ENCODE results near the gene CTIF. TPM values are rescaled to one million over a fixed set of nuclear protein-coding genes. Genes with fewer than 3 reads are reported as not detected.

Gene CTIF
- polyA plus RNA-seq, 1 of the 3 experiments (the other 2 are of a cell fraction): 47.2 TPM

DNA sequence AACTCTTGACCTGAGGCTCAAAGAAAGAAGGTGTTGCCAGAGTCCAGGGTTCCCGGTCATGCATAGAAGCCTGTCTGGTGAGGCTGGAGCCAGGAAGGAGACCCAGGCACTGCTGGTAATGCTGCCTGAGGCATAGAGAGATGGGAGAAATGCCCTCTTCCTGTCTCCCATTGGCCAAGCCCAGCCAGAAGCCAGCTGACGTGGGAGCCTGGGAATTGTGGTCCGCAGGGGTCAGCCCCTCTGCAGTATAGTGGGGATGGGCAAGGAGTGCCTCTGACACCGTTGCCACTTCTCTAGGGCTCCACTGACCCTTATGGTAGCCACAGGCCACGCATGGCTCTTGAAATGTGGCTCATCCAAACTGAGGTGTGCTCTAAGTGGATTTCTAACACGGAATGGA is 95.7 kb downstream of the CTIF start:
- no peak for DNase-seq
- Histone ChIP-seq H3K9ac (no peak overlapping the region), H4K20me1 (ENCODE audit: insufficient read depth) (no peaks in the 10 kb centered on the region), H3F3A (replicated peaks; ENCODE audit: insufficient read depth) (peaks cover 2% of the 10 kb centered on the region), H3K79me2 (ENCODE audit: insufficient read depth) (peaks cover 75% of the 10 kb centered on the region), H3K36me3 (replicated peaks in 1 of 2; ENCODE audit: control insufficient read depth in 1 of 2, insufficient read depth in 2 of 2, low read length in 1 of 2) (peaks cover 26 to 31% of the 10 kb centered on the region in 2 experiments), H3K4me3 (ENCODE audit: low read depth in 2 of 2, low read length in 1 of 2) (no peak overlapping the region), H3K9me3 (no peaks in the 10 kb centered on the region), H3K9me2 (no peaks in the 10 kb centered on the region), H3K27me3 (ENCODE audit: insufficient read depth) (no peaks in the 10 kb centered on the region), H3K4me2 (no peak overlapping the region), H3K4me1 (ENCODE audit: control insufficient read depth in 1 of 2, insufficient read depth in 2 of 2, low read depth in 1 of 2, low read length in 1 of 2) (peaks cover 3 to 8% of the 10 kb centered on the region in 2 experiments; a peak in 2 of 4 replicates), H2AFZ (ENCODE audit: low read depth) (no peak overlapping the region), H3K27ac (ENCODE audit: low read depth in 2 of 2, low read length in 1 of 2) (no peak overlapping the region)
- 83% methylated on average over 5 of the region's 6 CpGs for WGBS (ENCODE audit: low lambda C conversion rate)
- ChIA-PET CTCF (interaction anchor here (0.7 to 1.6 kb wide), 2 partner anchors 29 to 159 kb away, joined by 3 to 4 read pairs; no protein-coding TSS in a partner anchor), POLR2A (no interaction called here)
- TF ChIP-seq GATA2 (CRISPR knock-in tag; IDR thresholded peaks at IDR 0.05): no peak
- TF ChIP-seq, protein P1, sequence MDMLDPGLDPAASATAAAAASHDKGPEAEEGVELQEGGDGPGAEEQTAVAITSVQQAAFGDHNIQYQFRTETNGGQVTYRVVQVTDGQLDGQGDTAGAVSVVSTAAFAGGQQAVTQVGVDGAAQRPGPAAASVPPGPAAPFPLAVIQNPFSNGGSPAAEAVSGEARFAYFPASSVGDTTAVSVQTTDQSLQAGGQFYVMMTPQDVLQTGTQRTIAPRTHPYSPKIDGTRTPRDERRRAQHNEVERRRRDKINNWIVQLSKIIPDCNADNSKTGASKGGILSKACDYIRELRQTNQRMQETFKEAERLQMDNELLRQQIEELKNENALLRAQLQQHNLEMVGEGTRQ (IDR thresholded peaks at IDR 0.05; ENCODE audit: borderline replicate concordance, low read depth, low read length): no peak
- no peak for TF ChIP-seq RAD21 (IDR thresholded peaks at IDR 0.05; ENCODE audit: low read length)
- no peak for TF ChIP-seq POLR2AphosphoS5 (IDR thresholded peaks at IDR 0.05; ENCODE audit: low read depth, low read length)
- no peak for TF ChIP-seq ZBTB33 (IDR thresholded peaks at IDR 0.05; ENCODE audit: borderline replicate concordance, low read depth)
- no peak for TF ChIP-seq TEAD4 (IDR thresholded peaks at IDR 0.05; ENCODE audit: borderline replicate concordance, insufficient read depth)
- no peak for TF ChIP-seq SIN3A (IDR thresholded peaks at IDR 0.05; ENCODE audit: borderline replicate concordance, low read depth, low read length)
- TF ChIP-seq TCF12 (IDR thresholded peaks at IDR 0.05): no peak
- TF ChIP-seq USF1 (IDR thresholded peaks at IDR 0.05; ENCODE audit: borderline replicate concordance, low read depth): no peak
- TF ChIP-seq EZH2phosphoT487 (IDR thresholded peaks at IDR 0.05; ENCODE audit: borderline replicate concordance, low read depth): no peak
- TF ChIP-seq YY1 (IDR thresholded peaks at IDR 0.05; ENCODE audit: low read depth): no peak
- TF ChIP-seq RCOR1 (IDR thresholded peaks at IDR 0.05; ENCODE audit: low read length): no peak
- TF ChIP-seq FOSL2 (IDR thresholded peaks at IDR 0.05; ENCODE audit: borderline replicate concordance, low read depth): no peak
- TF ChIP-seq GABPA (IDR thresholded peaks at IDR 0.05; ENCODE audit: low read depth): no peak
- TF ChIP-seq CHD2 (IDR thresholded peaks at IDR 0.05; ENCODE audit: low read length, partially characterized antibody): no peak

Data from SK-N-SH (cell line).